Measurements from ENCODE around the gene FGGY. TPM values are rescaled to one million over a fixed set of nuclear protein-coding genes. Genes with fewer than 3 reads are reported as not detected.

FGGY gene
- total RNA-seq, 1 donor from 2014 or later: 24.3 TPM

DNA sequence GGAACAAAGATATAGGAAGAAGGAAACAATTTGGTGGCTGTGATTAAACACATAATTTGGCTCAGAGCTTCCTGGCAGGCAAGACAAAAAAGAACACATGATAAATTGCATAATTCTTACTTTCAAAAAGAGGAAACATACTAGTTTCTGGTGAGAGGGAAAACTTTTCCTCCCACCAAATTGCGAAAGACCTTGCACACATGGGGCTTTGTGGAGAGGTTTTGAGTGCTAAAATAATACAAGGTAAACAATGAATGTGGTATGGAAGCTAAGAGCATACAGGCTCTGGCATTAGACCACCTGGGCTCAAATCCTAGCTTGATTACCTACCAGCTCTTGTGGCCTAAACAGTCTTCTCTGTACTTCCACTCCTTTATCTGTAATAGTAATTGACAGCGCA, 377.7 kb downstream of the FGGY start:
- H3K4me3 ChIP-seq (ENCODE audit: low read depth, low read length): no peak overlapping the region
- TF ChIP-seq, protein P1, sequence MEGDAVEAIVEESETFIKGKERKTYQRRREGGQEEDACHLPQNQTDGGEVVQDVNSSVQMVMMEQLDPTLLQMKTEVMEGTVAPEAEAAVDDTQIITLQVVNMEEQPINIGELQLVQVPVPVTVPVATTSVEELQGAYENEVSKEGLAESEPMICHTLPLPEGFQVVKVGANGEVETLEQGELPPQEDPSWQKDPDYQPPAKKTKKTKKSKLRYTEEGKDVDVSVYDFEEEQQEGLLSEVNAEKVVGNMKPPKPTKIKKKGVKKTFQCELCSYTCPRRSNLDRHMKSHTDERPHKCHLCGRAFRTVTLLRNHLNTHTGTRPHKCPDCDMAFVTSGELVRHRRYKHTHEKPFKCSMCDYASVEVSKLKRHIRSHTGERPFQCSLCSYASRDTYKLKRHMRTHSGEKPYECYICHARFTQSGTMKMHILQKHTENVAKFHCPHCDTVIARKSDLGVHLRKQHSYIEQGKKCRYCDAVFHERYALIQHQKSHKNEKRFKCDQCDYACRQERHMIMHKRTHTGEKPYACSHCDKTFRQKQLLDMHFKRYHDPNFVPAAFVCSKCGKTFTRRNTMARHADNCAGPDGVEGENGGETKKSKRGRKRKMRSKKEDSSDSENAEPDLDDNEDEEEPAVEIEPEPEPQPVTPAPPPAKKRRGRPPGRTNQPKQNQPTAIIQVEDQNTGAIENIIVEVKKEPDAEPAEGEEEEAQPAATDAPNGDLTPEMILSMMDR (conservative IDR thresholded peaks at IDR 0.05; ENCODE audit: low read depth, low read length): no peak
- DNase-seq (ENCODE audit: low read depth): no peak

DNA sequence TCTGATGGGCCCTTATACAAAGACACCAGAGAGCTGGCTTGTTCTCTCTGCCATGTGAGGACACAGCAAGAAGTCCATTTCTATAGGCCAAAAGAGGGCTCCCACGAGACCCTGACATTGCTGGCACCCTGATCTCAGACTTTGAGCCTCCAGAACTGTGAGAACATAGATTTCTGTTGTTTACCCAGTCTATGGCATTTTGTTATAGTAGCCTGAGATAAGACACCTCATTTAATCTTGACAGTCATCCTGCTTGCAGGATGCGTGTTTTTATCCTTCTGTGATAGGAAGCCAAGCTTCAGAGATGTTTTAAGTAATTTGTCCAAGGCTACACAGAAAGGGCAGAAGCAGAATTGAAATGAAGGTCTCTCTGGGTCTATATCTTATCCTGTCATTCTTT, 379.0 kb downstream of the FGGY start:
- TF ChIP-seq, protein P1 (conservative IDR thresholded peaks at IDR 0.05; ENCODE audit: low read depth, low read length): no peak

GRCh38 chr1:59678040-59678439, 381.1 kb downstream of the FGGY start:
- TF ChIP-seq, protein P1 (conservative IDR thresholded peaks at IDR 0.05; ENCODE audit: low read depth, low read length): no peak
- H3K4me3 ChIP-seq (ENCODE audit: low read depth, low read length): no peak overlapping the region
- no peak for DNase-seq (ENCODE audit: low read depth)

More for the DNA sequence above, 379.0 kb downstream of the FGGY start:
- no peak overlapping the region for H3K4me3 ChIP-seq (ENCODE audit: low read depth, low read length)
- DNase-seq (ENCODE audit: low read depth): no peak

- DNase-seq (ENCODE audit: low read depth): peak; percentile 64
- TF ChIP-seq, protein P1 (conservative IDR thresholded peaks at IDR 0.05; ENCODE audit: low read depth, low read length): no peak
- H3K4me3 ChIP-seq (ENCODE audit: low read depth, low read length): no peak overlapping the region
These were observed 381.8 kb downstream of the FGGY start for GRCh38 chr1:59678493-59679228.

GRCh38 chr1:59680044-59680443, 383.1 kb downstream of the FGGY start:
- TF ChIP-seq, protein P1 (conservative IDR thresholded peaks at IDR 0.05; ENCODE audit: low read depth, low read length): no peak
- DNase-seq (ENCODE audit: low read depth): no peak
- H3K4me3 ChIP-seq (ENCODE audit: low read depth, low read length): no peak overlapping the region

DNA sequence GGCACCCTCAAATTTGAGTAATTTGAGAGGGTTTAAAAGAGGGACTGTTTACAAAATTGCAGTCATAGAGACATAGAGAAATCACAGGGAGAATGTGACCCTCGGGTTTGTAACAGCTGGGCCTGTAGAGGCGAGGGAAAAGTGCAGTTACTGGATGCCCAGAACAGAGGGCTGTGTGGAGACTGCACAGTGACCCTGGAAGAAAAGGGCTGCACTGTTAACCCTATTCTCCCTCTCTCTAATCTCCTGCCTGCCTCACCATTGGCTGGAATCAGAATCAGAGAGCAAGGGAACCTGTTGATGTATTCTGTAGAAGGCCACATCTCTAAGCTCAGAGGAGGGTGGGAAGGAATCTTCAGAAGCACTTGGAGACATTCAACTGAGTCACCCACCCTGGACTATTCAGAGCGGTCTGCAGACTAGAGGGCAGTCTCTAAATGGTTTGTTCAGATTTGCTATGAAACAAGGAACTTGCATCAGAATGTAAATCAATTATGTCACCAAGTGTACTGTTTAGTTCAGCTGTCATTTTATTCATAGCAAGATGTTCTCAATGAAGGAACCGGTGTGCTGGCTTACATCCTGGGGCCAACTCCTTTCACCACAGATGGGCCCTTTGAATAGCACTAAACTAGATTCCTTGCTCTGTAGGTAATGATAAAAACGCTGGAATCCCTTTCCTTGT, 385.6 kb downstream of the FGGY start:
- DNase-seq (ENCODE audit: low read depth): no peak
- TF ChIP-seq, protein P1 (conservative IDR thresholded peaks at IDR 0.05; ENCODE audit: low read depth, low read length): no peak
- no peak overlapping the region for H3K4me3 ChIP-seq (ENCODE audit: low read depth, low read length)
